CD14-positive monocyte (primary cell): ENCODE results near the gene WDR89. TPM values are rescaled to one million over a fixed set of nuclear protein-coding genes. Genes with fewer than 3 reads are reported as not detected.

ENCODE experiments used
- DNase-seq, 3 donors: peaks; one replicate each; pipeline ENCODE4 v3.0.0-alpha.2; 2011 to 2022
- H2AFZ ChIP-seq: 2 replicates; pipeline ENCODE4 v1.6.0; 2012; ENCODE audit warnings: mild to moderate bottlenecking, low read depth, low read length, inconsistent platforms; ENCODE audit not compliant: insufficient read depth, poor library complexity, severe bottlenecking
- H3K27ac ChIP-seq, 2 donors: 1 replicate in 1 of 2; 2 replicates in 1 of 2; pipeline ENCODE4 v1.5.1; 2012 to 2013; ENCODE audit warnings: low read length in 2 of 2, control low read depth in 1 of 2, inconsistent platforms in 1 of 2, low read depth in 1 of 2, mild to moderate bottlenecking in 1 of 2
- H3K27me3 ChIP-seq, 2 donors: one replicate each; pipeline versions ENCODE4 v1.6.0 to v1.6.1; 2011 to 2013; ENCODE audit warnings: low read length in 2 of 2; ENCODE audit not compliant: control insufficient read depth in 2 of 2, insufficient read depth in 2 of 2
- H3K36me3 ChIP-seq, 2 donors: replicated peaks in 1 of 2; 1 replicate in 1 of 2; 2 replicates in 1 of 2; pipeline versions ENCODE4 v1.5.1 to v1.6.1; 2012 to 2013; ENCODE audit warnings: low read length in 2 of 2, control low read depth in 1 of 2, inconsistent platforms in 1 of 2, mild to moderate bottlenecking in 1 of 2; ENCODE audit not compliant: insufficient read depth in 2 of 2, control insufficient read depth in 1 of 2
- H3K4me1 ChIP-seq, 2 donors: 1 replicate in 1 of 2; 2 replicates in 1 of 2; pipeline versions ENCODE4 v1.5.1 to v1.6.1; 2012 to 2013; ENCODE audit warnings: low read length in 2 of 2, control low read depth in 1 of 2, inconsistent platforms in 1 of 2, mild to moderate bottlenecking in 1 of 2, moderate library complexity in 1 of 2; ENCODE audit not compliant: insufficient read depth in 2 of 2, control insufficient read depth in 1 of 2
- H3K4me2 ChIP-seq: replicated peaks from 2 replicates; pipeline ENCODE3; 2012; ENCODE audit warnings: low read length, moderate library complexity, mild to moderate bottlenecking; ENCODE audit not compliant: poor library complexity, severe bottlenecking; ENCODE audit errors: extremely low read depth
- H3K4me3 ChIP-seq, 3 experiments: fragments of 200-600 bp in 1 of 3; sonication (generic) in 1 of 3; replicated peaks in 1 of 3; 1 replicate in 2 of 3; 2 replicates in 1 of 3; pipeline ENCODE4 v1.5.1; 2011 to 2013; ENCODE audit warnings: low read length in 3 of 3, mild to moderate bottlenecking in 3 of 3, control low read depth in 2 of 3, low read depth in 2 of 3, inconsistent platforms in 1 of 3, moderate library complexity in 1 of 3
- H3K79me2 ChIP-seq: 2 replicates; pipeline ENCODE4 v1.6.0; 2012; ENCODE audit warnings: mild to moderate bottlenecking, control low read depth, inconsistent platforms, low read length, moderate library complexity; ENCODE audit not compliant: insufficient read depth
- H3K9ac ChIP-seq: 2 replicates; pipeline ENCODE4 v1.6.0; 2017; ENCODE audit warnings: low read length, mild to moderate bottlenecking; ENCODE audit not compliant: insufficient read depth, poor library complexity, severe bottlenecking
- H3K9me3 ChIP-seq, 2 donors: replicated peaks in 1 of 2; 1 replicate in 1 of 2; 2 replicates in 1 of 2; pipeline versions ENCODE4 v1.5.1 to v1.6.1; 2012 to 2013; ENCODE audit warnings: low read length in 2 of 2, control low read depth in 1 of 2; ENCODE audit not compliant: control insufficient read depth in 1 of 2, insufficient read depth in 1 of 2
- H4K20me1 ChIP-seq: 2 replicates; pipeline ENCODE4 v1.6.0; 2012; ENCODE audit warnings: mild to moderate bottlenecking, low read length, control low read depth, moderate library complexity; ENCODE audit not compliant: insufficient read depth
- H3K27ac Mint-ChIP-seq, 7 donors: one replicate each; pipeline ENCODE4 v1.8.0; 2020; ENCODE audit warnings: mild to moderate bottlenecking in 7 of 7, mixed read lengths in 7 of 7, moderate library complexity in 6 of 7, inconsistent platforms in 2 of 7
- H3K27me3 Mint-ChIP-seq, 3 donors: one replicate each; pipeline ENCODE4 v1.8.0; 2021 to 2022; ENCODE audit warnings: low read depth in 3 of 3, mild to moderate bottlenecking in 3 of 3, mixed read lengths in 3 of 3, moderate library complexity in 3 of 3, inconsistent platforms in 1 of 3
- H3K36me3 Mint-ChIP-seq, 2 donors: one replicate each; pipeline ENCODE4 v1.8.0; 2020; ENCODE audit warnings: mixed read lengths in 2 of 2, inconsistent platforms in 1 of 2, mild to moderate bottlenecking in 1 of 2
- H3K4me1 Mint-ChIP-seq: one replicate; pipeline ENCODE4 v1.8.0; 2020; ENCODE audit warnings: mild to moderate bottlenecking, mixed read lengths
- H3K4me3 Mint-ChIP-seq, 2 donors: one replicate each; pipeline ENCODE4 v1.8.0; 2020; ENCODE audit warnings: mild to moderate bottlenecking in 2 of 2, mixed read lengths in 2 of 2, moderate library complexity in 1 of 2
- H3K9me3 Mint-ChIP-seq, 7 donors: one replicate each; pipeline ENCODE4 v1.8.0; 2020 to 2022; ENCODE audit warnings: mixed read lengths in 7 of 7, mild to moderate bottlenecking in 6 of 7, moderate library complexity in 6 of 7, inconsistent platforms in 2 of 7
- CTCF ChIP-seq: fragments of 200-600 bp; IDR thresholded peaks from one replicate; pipeline ENCODE4 v1.8.0; 2022; ENCODE audit warnings: antibody characterized with exemption, mild to moderate bottlenecking
- WGBS: methylation state at CpG from one replicate; pipeline ENCODE4 v1.1.5; 2013; ENCODE audit warnings: missing lambda C conversion rate; ENCODE audit not compliant: insufficient coverage; 5-methylcytosine and 5-hydroxymethylcytosine counted together
- intact Hi-C, 2 donors: fragments of 100-400 bp; cut with micrococcal nuclease; formaldehyde crosslinking; loops; one replicate each; pipeline versions ENCODE4 v1.15.0 to v1.15.1; 2023
- polyA plus RNA-seq, 3 donors: library from polyadenylated mRNA; depleted of rRNA in 1 of 3; unstranded in 2 of 3; stranded (reverse) in 1 of 3; fragments of 300-500 nt in 2 of 3; fragments of >200 nt in 1 of 3; fragmentation: Illumina TruSeq in 2 of 3; gene quantifications; 1 replicate in 2 of 3; 2 replicates in 1 of 3; pipeline ENCODE4 v1.2.3, GENCODE V29; 2012 to 2021

WDR89 gene
- polyA plus RNA-seq, 3 donors = 2.1 to 3.6 (median 2.2) TPM

- no peak overlapping the region for H3K27ac Mint-ChIP-seq
Measured at GRCh38 chr14:63672417-63673180, 30.9 kb upstream of the WDR89 start.

DNA sequence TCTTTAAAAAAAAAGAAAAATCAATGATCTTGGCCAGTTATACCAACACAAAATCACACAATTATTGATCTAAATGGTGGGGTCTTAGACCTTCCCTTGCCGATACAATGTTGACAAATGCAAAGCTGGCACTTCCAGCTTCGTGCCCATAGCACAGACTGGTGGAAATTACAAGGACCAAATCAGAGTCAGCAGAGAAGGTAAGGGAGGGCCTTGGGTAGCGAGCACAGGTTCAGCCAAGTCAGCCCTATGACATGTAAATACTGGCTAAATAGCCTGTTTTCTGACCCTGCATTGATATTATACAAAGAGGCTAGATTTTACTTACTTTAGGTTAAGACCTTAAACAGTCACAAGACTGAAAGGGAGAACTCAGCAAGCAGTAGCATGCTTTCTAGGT, 30.3 kb upstream of the WDR89 start:
- Histone ChIP-seq H3K36me3 (no peaks in the 10 kb centered on the region), H2AFZ (no peak overlapping the region), H3K27me3 (no peaks in the 10 kb centered on the region), H3K4me3 (no peak overlapping the region), H3K4me1 (no peaks in the 10 kb centered on the region), H3K79me2 (no peaks in the 10 kb centered on the region), H3K27ac (no peak overlapping the region), H3K4me2 (no peak overlapping the region), H3K9ac (no peak overlapping the region), H3K9me3 (no peaks in the 10 kb centered on the region), H4K20me1 (no peaks in the 10 kb centered on the region)
- Mint-ChIP-seq H3K27me3 (peaks cover 0 to 3% (median 1%) of the 10 kb centered on the region in 3 donors), H3K4me3 (no peak overlapping the region), H3K9me3 (peaks cover 0 to 1% (median 0%) of the 10 kb centered on the region in 7 donors), H3K36me3 (peaks cover 0 to 3% of the 10 kb centered on the region in 2 donors), H3K27ac (no peak overlapping the region), H3K4me1 (no peaks in the 10 kb centered on the region)
- TF ChIP-seq CTCF = no peak
- 82% methylated on average over 3 of the region's 3 CpGs for WGBS
- intact Hi-C loops = no loop called here
- no peak for DNase-seq

More at GRCh38 chr14:63672417-63673180, 30.9 kb upstream of the WDR89 start:
- Histone ChIP-seq H3K4me3 (no peak overlapping the region), H3K27ac (no peak overlapping the region), H3K9ac (no peak overlapping the region), H2AFZ (no peak overlapping the region), H4K20me1 (no peaks in the 10 kb centered on the region), H3K4me1 (no peaks in the 10 kb centered on the region), H3K36me3 (no peaks in the 10 kb centered on the region), H3K9me3 (no peaks in the 10 kb centered on the region), H3K27me3 (no peaks in the 10 kb centered on the region), H3K4me2 (no peak overlapping the region), H3K79me2 (no peaks in the 10 kb centered on the region)
- 95% methylated on average over 5 of the region's 7 CpGs for WGBS
- TF ChIP-seq CTCF = no peak
- H3K9me3 Mint-ChIP-seq = peaks cover 0 to 1% (median 0%) of the 10 kb centered on the region in 7 donors
- peaks cover 0 to 3% of the 10 kb centered on the region in 2 donors for H3K36me3 Mint-ChIP-seq
- no peak for DNase-seq
- no peak overlapping the region for H3K4me3 Mint-ChIP-seq
- intact Hi-C loops = no loop called here
- peaks cover 0 to 3% (median 1%) of the 10 kb centered on the region in 3 donors for H3K27me3 Mint-ChIP-seq
- H3K4me1 Mint-ChIP-seq = no peaks in the 10 kb centered on the region
